CMK (cell line): ENCODE measurements around the gene ERGIC1.

ENCODE experiments used
- DNase-seq: peaks from one replicate; pipeline ENCODE4 v3.0.0-alpha.2; 2010; ENCODE audit warnings: low read depth

Gene ERGIC1

GRCh38 chr5:172864747-172865146 lies 30.7 kb downstream of the ERGIC1 start:
- no peak for DNase-seq

DNA sequence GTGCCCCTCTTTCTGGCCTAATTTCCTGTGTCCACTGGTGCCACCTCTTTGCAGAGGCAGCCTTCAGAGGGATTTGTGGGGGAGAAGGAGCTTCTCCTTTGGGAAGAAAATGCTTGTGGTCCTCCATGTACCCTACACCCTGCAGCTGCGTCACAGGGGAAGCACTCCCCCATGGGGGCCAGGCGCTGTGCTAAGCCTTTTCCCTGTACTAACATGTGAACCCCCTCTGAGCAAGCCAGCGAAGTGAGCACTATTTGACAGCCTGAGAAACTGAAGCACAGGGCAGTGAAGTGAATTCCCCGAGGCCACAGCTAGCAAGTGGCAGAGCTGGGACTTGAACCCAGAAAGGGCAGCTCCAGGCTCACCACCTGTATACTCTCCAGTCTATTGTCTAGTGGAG lies 32.3 kb downstream of the ERGIC1 start:
- no peak for DNase-seq

DNA sequence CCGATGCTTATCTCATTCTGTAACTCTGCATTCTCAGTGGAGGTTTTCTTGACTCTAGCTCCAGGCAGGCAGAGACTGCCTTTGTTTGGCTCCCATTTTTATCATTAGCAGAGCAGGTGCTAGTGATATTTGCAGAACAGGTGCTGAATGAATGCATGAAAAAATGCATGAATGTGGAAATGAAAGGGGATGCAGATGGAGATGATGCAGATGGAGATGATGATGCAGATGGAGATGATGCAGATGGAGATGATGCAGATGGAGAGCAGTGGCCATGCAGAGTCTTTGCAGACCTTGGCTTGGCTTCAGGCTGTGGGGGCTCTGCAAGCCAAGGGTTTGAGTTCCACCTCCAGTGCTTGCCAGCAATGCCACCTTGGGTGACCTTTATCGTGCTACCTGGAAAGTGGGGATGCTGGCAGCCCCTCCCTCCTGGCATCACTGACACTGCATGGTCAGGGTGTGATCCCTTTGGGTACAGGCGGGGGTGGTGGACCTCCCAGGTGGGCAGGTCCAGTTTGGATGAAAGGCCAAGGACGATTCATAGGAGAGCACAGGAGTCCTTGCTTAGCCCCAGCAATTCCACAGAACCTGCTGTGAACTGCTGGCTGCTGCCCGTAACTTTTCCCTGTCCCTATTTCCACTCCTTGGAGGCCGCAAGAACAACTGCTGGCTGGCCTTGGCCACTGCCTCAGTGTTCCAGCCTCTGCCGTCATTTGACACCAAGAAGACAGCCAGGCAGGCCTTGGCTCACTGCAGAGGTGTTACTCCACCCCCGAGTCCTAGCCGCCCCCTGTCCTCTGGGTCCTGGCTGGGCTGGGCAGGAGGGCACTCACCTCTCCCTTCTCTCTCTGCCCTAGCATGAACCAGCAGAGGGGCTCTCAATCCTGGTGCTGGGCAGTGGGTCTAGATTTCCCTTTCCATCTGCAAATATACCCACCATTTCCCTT lies 33.0 kb downstream of the ERGIC1 start:
- no peak for DNase-seq

DNA sequence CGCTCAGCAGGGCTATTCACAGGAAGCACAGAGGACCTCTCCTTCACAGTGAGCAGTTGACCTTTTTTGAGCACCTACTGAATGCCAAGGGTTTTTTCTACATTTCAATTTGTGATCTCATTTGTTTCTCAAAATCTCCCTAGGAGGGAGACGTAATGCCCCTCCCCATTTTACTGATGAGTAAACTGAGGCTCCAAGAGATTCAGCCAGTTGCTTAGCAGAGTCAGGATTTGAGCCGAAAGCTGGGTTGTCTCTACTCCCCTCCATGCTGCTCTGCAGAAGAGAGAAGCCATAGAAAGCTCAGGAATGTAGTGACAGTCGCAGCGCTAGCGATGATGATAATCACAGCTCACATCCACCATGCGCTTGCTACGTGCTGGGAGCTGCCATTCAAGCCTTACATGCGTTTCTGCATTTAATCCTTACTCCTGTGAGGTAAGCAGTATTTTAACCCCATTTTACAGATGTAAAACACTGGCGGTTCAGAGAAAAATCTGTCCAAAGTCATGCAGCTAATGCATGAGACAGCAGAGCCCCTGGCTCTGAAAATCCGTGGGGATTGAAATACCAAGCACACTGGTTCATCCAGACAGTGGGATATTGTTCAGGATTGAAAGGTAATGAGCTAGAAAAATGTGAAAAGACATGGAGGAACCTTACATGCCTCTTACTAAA lies 33.8 kb downstream of the ERGIC1 start:
- DNase-seq, result no peak

DNA sequence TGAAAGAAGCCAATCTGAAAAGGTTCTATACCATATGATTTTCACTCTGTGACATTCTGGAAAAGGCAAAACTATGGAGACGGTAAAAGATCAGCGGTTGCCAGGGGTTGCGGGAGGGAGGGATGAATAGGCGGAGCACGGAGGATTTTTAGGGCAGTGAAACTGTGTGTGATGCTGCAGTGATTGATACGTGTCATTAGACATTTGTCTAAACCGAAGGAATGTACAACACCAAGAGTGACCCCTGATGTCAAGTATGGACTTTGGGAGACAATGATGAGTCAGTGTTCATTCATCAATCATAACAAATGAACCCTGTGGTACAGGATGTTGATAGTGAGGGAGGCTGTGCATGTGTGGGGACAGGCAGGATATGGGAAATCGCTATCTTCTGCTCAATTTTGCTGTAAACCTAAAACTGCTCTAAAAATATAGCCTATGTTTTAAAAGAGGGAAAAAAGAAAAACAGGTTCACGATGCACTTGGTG lies 34.4 kb downstream of the ERGIC1 start:
- no peak for DNase-seq

DNA sequence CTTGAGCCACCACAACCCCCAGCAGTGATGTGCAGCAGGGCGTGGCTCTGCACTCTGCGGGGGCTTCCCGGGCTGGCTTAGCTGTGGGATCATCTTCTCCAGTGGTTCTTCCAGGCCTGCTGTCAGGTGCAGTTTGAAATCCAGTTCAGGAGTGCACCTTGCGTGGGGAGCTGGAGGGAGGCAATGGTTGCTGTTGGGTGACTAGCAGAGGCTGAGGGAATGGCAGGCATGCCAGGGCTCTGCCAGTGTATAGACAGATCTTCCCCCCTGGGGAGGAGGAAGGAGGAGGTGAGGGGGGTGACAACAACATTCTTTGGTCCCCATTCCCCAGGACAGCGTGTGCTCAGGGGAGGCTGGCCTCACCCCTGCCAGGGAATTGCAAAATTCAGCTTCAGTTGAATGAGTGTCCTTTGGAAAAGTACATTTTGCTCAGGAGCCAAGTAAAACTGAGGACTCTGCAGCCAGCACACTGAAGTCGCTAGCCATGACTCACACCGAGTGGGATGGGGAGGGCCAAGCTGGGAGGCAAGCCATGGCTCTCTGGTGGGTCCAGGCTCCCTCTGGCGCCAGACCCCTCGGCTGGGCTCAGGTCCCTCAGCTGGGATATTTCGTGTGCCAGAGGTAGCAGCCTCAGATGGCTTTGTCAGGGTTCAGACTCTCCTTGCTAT lies 35.0 kb downstream of the ERGIC1 start:
- no peak for DNase-seq

DNA sequence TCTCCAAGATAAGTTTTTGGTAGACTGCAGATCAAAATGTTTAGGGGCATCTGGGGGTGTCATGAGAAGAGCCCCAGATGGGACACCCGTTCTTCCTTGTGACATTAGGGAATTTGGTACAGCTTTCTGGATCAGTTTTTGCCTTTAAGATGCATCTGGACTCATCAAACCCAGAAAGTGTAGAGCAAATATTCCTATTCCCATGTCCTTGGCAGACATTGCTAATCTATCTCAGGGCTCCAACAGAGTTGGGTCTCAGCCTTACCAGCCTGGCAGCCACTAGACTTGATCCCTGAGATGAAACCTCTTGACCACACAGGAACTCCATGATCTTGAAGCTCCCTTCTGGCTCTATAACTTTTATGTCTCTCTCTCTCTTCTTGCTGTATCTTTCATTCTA lies 35.6 kb downstream of the ERGIC1 start:
- no peak for DNase-seq

- DNase-seq, result no peak
These were observed 36.3 kb downstream of the ERGIC1 start for GRCh38 chr5:172870291-172870714.

GRCh38 chr5:172870715-172871461 lies 36.8 kb downstream of the ERGIC1 start:
- no peak for DNase-seq

GRCh38 chr5:172871536-172871935 lies 37.5 kb downstream of the ERGIC1 start:
- DNase-seq, result no peak

GRCh38 chr5:172871982-172872381 lies 37.9 kb downstream of the ERGIC1 start:
- DNase-seq, result no peak

GRCh38 chr5:172872997-172873491 lies 39.0 kb downstream of the ERGIC1 start:
- no peak for DNase-seq

GRCh38 chr5:172873513-172873912 lies 39.5 kb downstream of the ERGIC1 start:
- DNase-seq, result no peak

GRCh38 chr5:172874647-172875504 lies 40.8 kb downstream of the ERGIC1 start:
- no peak for DNase-seq

GRCh38 chr5:172875505-172876279 lies 41.6 kb downstream of the ERGIC1 start:
- DNase-seq, result no peak

DNA sequence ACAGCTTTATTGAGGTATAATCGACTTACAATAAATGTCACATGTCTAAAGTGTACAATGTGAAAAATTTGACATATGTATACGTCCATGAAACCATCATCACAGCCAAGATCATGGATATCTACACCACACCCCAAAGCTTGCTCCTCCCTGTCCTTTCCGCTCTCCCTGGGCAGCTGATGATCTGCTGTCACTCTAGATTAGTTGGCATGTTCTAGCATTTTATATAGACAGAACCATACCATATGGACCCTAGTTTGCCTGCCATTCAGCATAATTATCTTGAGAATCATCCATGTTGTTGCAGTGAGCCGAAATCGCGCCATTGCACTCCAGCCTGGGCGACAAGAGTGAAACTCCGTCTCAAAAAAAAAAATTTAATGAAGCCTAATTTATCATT lies 42.5 kb downstream of the ERGIC1 start:
- DNase-seq, result no peak

DNA sequence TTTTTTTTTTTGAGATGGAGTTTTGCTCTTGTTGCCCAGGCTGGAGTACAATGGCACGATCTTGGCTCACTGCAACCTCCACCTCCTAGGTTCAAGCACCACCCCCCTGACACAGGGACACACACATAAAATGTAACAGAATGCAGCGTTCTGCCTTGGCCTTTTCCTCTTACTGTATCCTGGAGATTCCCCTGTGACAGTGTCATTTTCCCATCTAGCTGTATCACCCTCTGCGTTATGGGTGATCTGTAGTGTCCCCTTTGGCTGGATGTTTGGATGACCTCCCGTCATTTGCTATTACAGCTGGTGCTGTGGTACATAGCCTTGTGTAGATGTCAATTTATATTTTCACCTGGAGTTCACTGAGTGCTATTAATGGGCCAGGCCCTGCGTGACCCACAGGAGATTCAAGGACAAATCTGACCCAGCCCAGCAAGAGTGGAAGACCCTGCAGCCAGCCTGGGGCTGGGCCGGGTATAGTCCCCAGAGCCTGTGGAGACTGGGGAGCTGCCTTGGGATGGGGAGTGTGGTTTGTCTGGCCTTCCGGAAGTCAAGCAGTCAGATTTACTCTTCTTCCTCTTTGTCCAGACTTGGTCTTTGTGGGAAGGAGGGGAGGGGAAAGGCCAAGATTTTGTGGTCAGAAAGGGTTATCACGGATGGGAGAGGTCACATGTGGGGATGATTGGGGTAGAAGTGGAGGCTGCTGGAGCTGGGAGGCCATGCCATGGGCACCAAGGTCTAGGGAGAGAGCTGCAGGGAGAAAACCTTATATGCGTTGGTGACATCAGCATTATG lies 43.6 kb downstream of the ERGIC1 start:
- DNase-seq, result peak; percentile 41

DNA sequence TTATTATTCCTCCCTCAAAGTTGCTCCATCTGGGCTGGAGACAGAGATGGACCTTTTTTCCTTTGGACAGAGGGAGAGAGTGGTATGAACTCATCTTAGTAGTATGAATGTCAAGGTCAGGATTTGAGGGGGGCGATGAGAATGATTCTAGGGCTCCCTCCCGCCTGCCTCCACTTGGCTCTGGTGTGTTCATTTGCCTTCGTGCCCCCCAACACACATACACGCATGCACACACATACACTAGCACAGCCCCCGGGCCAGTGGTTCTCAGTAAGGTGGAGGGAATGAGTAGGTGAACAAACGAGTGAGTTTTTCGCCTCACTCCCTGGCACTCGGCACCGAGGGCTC lies 44.5 kb downstream of the ERGIC1 start:
- no peak for DNase-seq
